ENCODE measurements around the gene MGAT5. TPM values are rescaled to one million over a fixed set of nuclear protein-coding genes. Genes with fewer than 3 reads are reported as not detected.

Gene MGAT5
- total RNA-seq, 1 experiment from 2014 or later = 24.5 TPM

GRCh38 chr2:134501476-134502091 is 247.7 kb downstream of the MGAT5 start:
- no peak for DNase-seq (ENCODE audit: low spot score)

- DNase-seq (ENCODE audit: low spot score) = no peak
These were observed 248.2 kb downstream of the MGAT5 start for GRCh38 chr2:134502104-134502503.
